Motor neuron (in vitro differentiated cells): Measurements from ENCODE around the gene TM9SF3. TPM values are rescaled to one million over a fixed set of nuclear protein-coding genes. Genes with fewer than 3 reads are reported as not detected.
"Not testable (repeated sequence)": the region's sequence is repeated elsewhere in the genome, so short reads cannot be mapped to it uniquely, and the experiment has no call there.

Experiments used
- ATAC-seq, 8 experiments: fragments of 200-7000 bp; cut with Tn5 transposase; replicated peaks in 6 of 8; 2 replicates each; pipeline ENCODE4 v1.8.0; 2021; ENCODE audit warnings: mild to moderate bottlenecking in 8 of 8, moderate library complexity in 8 of 8
- H3K27ac ChIP-seq, 2 donors: fragments of 250-450 bp; sonication (Bioruptor Pico); 2 replicates each; pipeline ENCODE4 v1.9.0; 2021; ENCODE audit warnings: antibody characterized with exemption in 2 of 2, mild to moderate bottlenecking in 2 of 2, moderate library complexity in 1 of 2
- H3K4me1 ChIP-seq, 2 donors: fragments of 250-450 bp; sonication (Bioruptor Pico); replicated peaks in 1 of 2; 2 replicates each; pipeline ENCODE4 v1.6.1; 2021; ENCODE audit warnings: antibody characterized with exemption in 2 of 2, mild to moderate bottlenecking in 2 of 2, moderate library complexity in 1 of 2
- H3K4me3 ChIP-seq, 5 donors: fragments of 250-450 bp; sonication (Bioruptor Pico); 2 replicates each; pipeline ENCODE4 v1.9.0; 2021; ENCODE audit warnings: antibody characterized with exemption in 5 of 5, mild to moderate bottlenecking in 5 of 5, moderate library complexity in 4 of 5
- WGBS, 10 experiments: fragments of 450-650 bp; shearing (Covaris generic); methylation state at CpG; one replicate each; pipeline ENCODE4 v1.0.0; 2022; 5-methylcytosine and 5-hydroxymethylcytosine counted together
- in situ Hi-C, 9 experiments: fragments of 400-800 bp; cut with MboI; loops; one replicate each; pipeline ENCODE4 v1.15.0; 2021; ENCODE audit warnings: low sequenced_read_pairs in 9 of 9, low pct_unique_long_range_greater_than_20kb in 2 of 9; ENCODE audit not compliant: unreplicated experiment in 9 of 9
- total RNA-seq, 8 experiments: library from RNA; unstranded; fragments of 300-600 nt; gene quantifications; 2 replicates each; pipeline versions ENCODE4 v1.2.3 to v1.2.4, GENCODE V29; 2022

The TM9SF3 gene
- total RNA-seq, 8 experiments from 2014 or later: 50.2 to 116 (median 64.7) TPM

GRCh38 chr10:96574564-96574963, 12.2 kb downstream of the TM9SF3 start:
- H3K27ac ChIP-seq, H3K4me1 ChIP-seq, ATAC-seq, H3K4me3 ChIP-seq, in situ Hi-C loops: not testable (repeated sequence)
- 83 to 100% (median 100%) methylated on average over 1 to 2 of the region's 2 CpGs; no CpG with 5 or more reads in 6 of the 10 experiments for WGBS, 10 experiments

- peaks cover 0 to 3% of the 10 kb centered on the region in 2 donors for H3K4me1 ChIP-seq
- H3K4me3 ChIP-seq: no peak overlapping the region
- 33 to 100% (median 86%) methylated on average over 1 to 5 of the region's 5 CpGs; no CpG with 5 or more reads in 1 of the 10 experiments for WGBS, 10 experiments
- in situ Hi-C loops: no loop called here
- peak in 1 of 8 experiments; percentile 55 for ATAC-seq
- no peak overlapping the region for H3K27ac ChIP-seq
These were observed 13.8 kb downstream of the TM9SF3 start for GRCh38 chr10:96573036-96573435.

- no peak for ATAC-seq
- in situ Hi-C loops: no loop called here
- WGBS, 10 experiments: 56 to 97% (median 90%) methylated on average over 2 to 10 of the region's 10 CpGs
- Histone ChIP-seq H3K4me1 (peaks cover 0 to 3% of the 10 kb centered on the region in 2 donors), H3K4me3 (no peak overlapping the region), H3K27ac (no peak overlapping the region)
These were observed 15.5 kb downstream of the TM9SF3 start for GRCh38 chr10:96570983-96571964.

GRCh38 chr10:96570511-96570910, 16.3 kb downstream of the TM9SF3 start:
- no peak for ATAC-seq
- peaks cover 0 to 3% of the 10 kb centered on the region in 2 donors for H3K4me1 ChIP-seq
- no peak overlapping the region for H3K4me3 ChIP-seq
- in situ Hi-C loops: no loop called here
- 69 to 100% (median 89%) methylated on average over 1 to 6 of the region's 6 CpGs for whole genome bisulfite sequencing, 10 experiments
- H3K27ac ChIP-seq: no peak overlapping the region

GRCh38 chr10:96568402-96568801, 18.4 kb downstream of the TM9SF3 start:
- H3K4me1 ChIP-seq: peaks cover 0 to 3% of the 10 kb centered on the region in 2 donors
- in situ Hi-C loops: no loop called here
- ATAC-seq: peak in 2 of 8 experiments; percentile 21 to 34
- H3K4me3 ChIP-seq: no peak overlapping the region
- WGBS, 10 experiments: 0 to 100% (median 86%) methylated on average over 1 of the region's 1 CpG; no CpG with 5 or more reads in 1 of the 10 experiments
- no peak overlapping the region for H3K27ac ChIP-seq

GRCh38 chr10:96565774-96566173, 21.0 kb downstream of the TM9SF3 start:
- no peak overlapping the region for H3K4me3 ChIP-seq
- ATAC-seq: peak in 4 of 8 experiments; percentile 42 to 86 (median 82)
- in situ Hi-C loops: no loop called here
- H3K4me1 ChIP-seq: no peaks in the 10 kb centered on the region
- no peak overlapping the region for H3K27ac ChIP-seq
- 0 to 83% (median 0%) methylated on average over 1 of the region's 1 CpG; no CpG with 5 or more reads in 1 of the 10 experiments for WGBS, 10 experiments

GRCh38 chr10:96560966-96561887, 25.6 kb downstream of the TM9SF3 start:
- peak in 1 of 8 experiments; percentile 24 for ATAC-seq
- Histone ChIP-seq H3K4me3 (no peak overlapping the region), H3K27ac (no peak overlapping the region), H3K4me1 (no peaks in the 10 kb centered on the region)
- 39 to 100% (median 95%) methylated on average over 1 to 3 of the region's 3 CpGs for WGBS, 10 experiments
- in situ Hi-C loops: no loop called here

- 71 to 100% (median 93%) methylated on average over 1 to 2 of the region's 2 CpGs for WGBS, 10 experiments
- Histone ChIP-seq H3K4me1 (no peaks in the 10 kb centered on the region), H3K4me3 (no peak overlapping the region), H3K27ac (no peak overlapping the region)
- in situ Hi-C loops: no loop called here
- no peak for ATAC-seq
These were observed 26.3 kb downstream of the TM9SF3 start for GRCh38 chr10:96560489-96560888.

GRCh38 chr10:96556003-96556402, 30.8 kb downstream of the TM9SF3 start:
- 25 to 100% (median 78%) methylated on average over 1 of the region's 1 CpG; no CpG with 5 or more reads in 2 of the 10 experiments for WGBS, 10 experiments
- peak in 4 of 8 experiments; percentile 23 to 56 (median 42) for ATAC-seq
- H3K27ac ChIP-seq: no peak overlapping the region

GRCh38 chr10:96555330-96555729, 31.5 kb downstream of the TM9SF3 start:
- Histone ChIP-seq H3K4me1 (no peaks in the 10 kb centered on the region), H3K4me3 (no peak overlapping the region), H3K27ac (no peak overlapping the region)
- WGBS, 10 experiments: 0 to 100% (median 95%) methylated on average over 1 to 3 of the region's 3 CpGs
- in situ Hi-C loops: no loop called here
- ATAC-seq: peak in 3 of 8 experiments; percentile 72 to 87 (median 77)

More at GRCh38 chr10:96556003-96556402, 30.8 kb downstream of the TM9SF3 start:
- Histone ChIP-seq H3K4me1 (no peaks in the 10 kb centered on the region), H3K4me3 (no peak overlapping the region)
- in situ Hi-C loops: no loop called here

GRCh38 chr10:96548589-96548988, 38.2 kb downstream of the TM9SF3 start:
- Histone ChIP-seq H3K4me1 (no peaks in the 10 kb centered on the region), H3K27ac (no peak overlapping the region), H3K4me3 (no peak overlapping the region)
- 80 to 100% (median 95%) methylated on average over 2 to 5 of the region's 5 CpGs for WGBS, 10 experiments
- in situ Hi-C loops: no loop called here
- no peak for ATAC-seq

GRCh38 chr10:96545558-96545957, 41.3 kb downstream of the TM9SF3 start:
- H3K4me3 ChIP-seq, H3K27ac ChIP-seq, ATAC-seq, H3K4me1 ChIP-seq, in situ Hi-C loops: not testable (repeated sequence)
- 80 to 100% (median 95%) methylated on average over 2 to 10 of the region's 10 CpGs for WGBS, 10 experiments

- H3K27ac ChIP-seq: no peak overlapping the region
- ATAC-seq: no peak
- H3K4me3 ChIP-seq: no peak overlapping the region
- 75 to 100% (median 88%) methylated on average over 1 to 2 of the region's 2 CpGs; no CpG with 5 or more reads in 1 of the 10 experiments for WGBS, 10 experiments
- in situ Hi-C loops: no loop called here
- H3K4me1 ChIP-seq: no peaks in the 10 kb centered on the region
These were observed 44.9 kb downstream of the TM9SF3 start for GRCh38 chr10:96541921-96542320.
